Activated CD8-positive, alpha-beta memory T cell treated with anti-CD3 and anti-CD28 coated beads for 24 hours (primary cell): ENCODE results near the gene ARHGEF12.

Source experiments
- DNase-seq: peaks from one replicate; pipeline ENCODE4 v3.0.0-alpha.2; 2020

ARHGEF12 gene

GRCh38 chr11:120317689-120318480, 18.3 kb upstream of the ARHGEF12 start:
- DNase-seq: no peak

- DNase-seq: no peak
Observed at GRCh38 chr11:120318906-120319305, 17.3 kb upstream of the ARHGEF12 start.

- peak; percentile 70 for DNase-seq
Observed at GRCh38 chr11:120324932-120325810, 11.0 kb upstream of the ARHGEF12 start, which contains the start of gene TLCD5. Gene TLCD5 (plus strand): TSS chr11:120325299. CDS start chr11:120327442, 2,143 bp downstream.

- DNase-seq: no peak
Observed at GRCh38 chr11:120326228-120326627, 10.0 kb upstream of the ARHGEF12 start.

- no peak for DNase-seq
Observed at GRCh38 chr11:120326845-120327281, 9.3 kb upstream of the ARHGEF12 start.

- no peak for DNase-seq
Observed at GRCh38 chr11:120327311-120327710, 8.9 kb upstream of the ARHGEF12 start.

GRCh38 chr11:120329556-120329955, 6.7 kb upstream of the ARHGEF12 start:
- DNase-seq: no peak

GRCh38 chr11:120330045-120330444, 6.2 kb upstream of the ARHGEF12 start:
- DNase-seq: no peak

- DNase-seq: no peak
Observed at GRCh38 chr11:120331301-120331996, 4.8 kb upstream of the ARHGEF12 start.

- no peak for DNase-seq
Observed at GRCh38 chr11:120332822-120333716, 3.1 kb upstream of the ARHGEF12 start.

GRCh38 chr11:120333801-120334200, 2.4 kb upstream of the ARHGEF12 start:
- no peak for DNase-seq

- DNase-seq: no peak
Observed at GRCh38 chr11:120334332-120334731, 1.9 kb upstream of the ARHGEF12 start.

GRCh38 chr11:120334894-120335462, 1.2 kb upstream of the ARHGEF12 start:
- no peak for DNase-seq

GRCh38 chr11:120335556-120335907, 681 bp upstream of the ARHGEF12 start:
- no peak for DNase-seq

- DNase-seq: peak; percentile 69
Observed at GRCh38 chr11:120336641-120337354, 585 bp downstream of the ARHGEF12 start.

GRCh38 chr11:120337355-120338106, 1.3 kb downstream of the ARHGEF12 start:
- no peak for DNase-seq

- DNase-seq: no peak
Observed at GRCh38 chr11:120338107-120338933, 2.1 kb downstream of the ARHGEF12 start.

- no peak for DNase-seq
Observed at GRCh38 chr11:120339394-120339890, 3.2 kb downstream of the ARHGEF12 start.

- no peak for DNase-seq
Observed at GRCh38 chr11:120340529-120340928, 4.3 kb downstream of the ARHGEF12 start.
